H7 (cell line): Measurements from ENCODE around the gene SLC17A5. TPM values are rescaled to one million over a fixed set of nuclear protein-coding genes. Genes with fewer than 3 reads are reported as not detected.
"Not testable (repeated sequence)": the region's sequence is repeated elsewhere in the genome, so short reads cannot be mapped to it uniquely, and the experiment has no call there.

Experiments
- DNase-seq: peaks from one replicate; pipeline ENCODE4 v3.0.0; 2012
- H3K27me3 ChIP-seq: 2 replicates; pipeline ENCODE4 v1.6.0; 2011; ENCODE audit warnings: mild to moderate bottlenecking, low read length; ENCODE audit not compliant: control insufficient read depth, insufficient read depth
- H3K36me3 ChIP-seq: replicated peaks from 2 replicates; pipeline ENCODE4 v1.5.1; 2011; ENCODE audit warnings: low read length; ENCODE audit not compliant: control insufficient read depth, insufficient read depth
- H3K4me3 ChIP-seq: 2 replicates; pipeline ENCODE4 v1.5.1; 2011; ENCODE audit warnings: low read depth, mild to moderate bottlenecking, control low read depth, low read length, moderate library complexity; ENCODE audit not compliant: insufficient read depth
- total RNA-seq: library from RNA; depleted of rRNA; stranded (reverse); fragments of >200 nt; shearing (Covaris generic); gene quantifications from 2 replicates; pipeline ENCODE4 v1.2.3, GENCODE V29; 2014

SLC17A5 gene
- total RNA-seq, 1 experiment from 2014 or later: 12.2 TPM

DNA sequence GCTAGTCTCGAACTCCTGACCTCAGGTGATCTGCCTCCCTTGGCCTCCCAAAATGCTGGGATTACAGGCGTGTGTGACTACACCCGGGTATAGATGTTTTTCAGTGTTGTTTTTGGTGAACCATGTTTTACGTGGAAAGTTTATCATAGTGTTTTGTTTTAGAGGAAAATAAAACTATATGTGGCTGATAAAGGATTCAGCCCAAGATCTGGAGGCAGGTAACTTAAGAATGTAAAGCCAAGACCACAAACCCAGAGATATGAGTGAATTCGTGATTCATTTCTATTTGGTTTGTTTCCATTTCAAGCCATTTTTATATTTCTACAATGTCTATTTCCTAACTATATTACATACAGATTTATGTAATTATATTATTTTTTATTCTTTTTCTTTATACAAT, 26.1 kb upstream of the SLC17A5 start:
- not testable (repeated sequence) for H3K27me3 ChIP-seq

DNA sequence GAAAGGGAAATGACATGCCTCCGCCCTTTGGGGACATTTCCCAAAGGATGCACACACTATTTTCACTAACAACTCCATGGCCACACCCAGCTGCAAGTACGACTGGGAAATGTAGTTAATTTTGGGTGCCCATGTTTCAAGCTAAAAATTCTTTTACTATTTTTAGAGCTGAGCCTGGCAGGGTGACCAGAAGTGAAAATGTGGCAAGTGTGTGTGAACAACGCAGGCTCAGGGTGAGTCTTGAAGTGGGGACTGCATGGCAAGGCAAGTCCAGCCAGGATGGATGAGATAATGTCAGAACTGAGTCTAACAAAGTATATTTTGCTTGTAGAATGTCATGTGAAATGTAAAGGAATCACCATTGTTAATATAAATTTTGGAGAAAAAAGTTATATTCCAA, 25.2 kb upstream of the SLC17A5 start:
- Histone ChIP-seq H3K4me3 (no peak overlapping the region), H3K36me3 (no peaks in the 10 kb centered on the region), H3K27me3 (no peaks in the 10 kb centered on the region)
- DNase-seq: no peak

More for the DNA sequence above, 26.1 kb upstream of the SLC17A5 start:
- not testable (repeated sequence) for H3K4me3 ChIP-seq, DNase-seq, H3K36me3 ChIP-seq

DNA sequence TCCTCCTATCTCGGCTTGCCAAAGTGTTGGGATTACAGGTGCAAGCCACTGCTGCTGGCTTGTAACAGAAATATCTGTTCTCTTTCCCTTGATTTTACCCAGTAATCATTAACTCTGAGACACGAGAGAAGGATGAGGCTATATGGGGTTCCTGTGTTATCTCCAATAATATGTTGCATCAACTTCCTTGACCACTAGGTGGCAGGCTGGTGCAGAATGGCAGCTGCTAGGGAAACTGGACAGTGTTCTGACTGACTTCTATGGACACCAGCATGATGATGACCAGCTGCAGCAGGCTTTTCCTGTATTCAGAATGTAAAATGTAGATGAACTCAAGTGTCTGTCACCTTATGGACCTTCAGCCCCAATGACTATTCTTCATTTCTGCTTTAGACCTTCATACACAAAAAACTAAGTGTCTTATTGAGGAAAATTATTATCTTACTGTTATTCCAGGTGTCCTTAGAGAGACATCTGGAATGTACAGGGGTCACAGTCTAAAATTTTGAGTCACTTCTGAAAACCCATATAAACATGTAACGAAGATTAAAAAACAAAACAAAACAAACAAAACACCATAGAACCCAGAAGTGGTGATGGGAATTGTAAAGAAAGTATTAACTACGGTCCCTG, 21.8 kb upstream of the SLC17A5 start:
- H3K27me3 ChIP-seq: no peaks in the 10 kb centered on the region
- H3K36me3 ChIP-seq: no peaks in the 10 kb centered on the region
- no peak overlapping the region for H3K4me3 ChIP-seq
- peak; percentile 67 for DNase-seq

DNA sequence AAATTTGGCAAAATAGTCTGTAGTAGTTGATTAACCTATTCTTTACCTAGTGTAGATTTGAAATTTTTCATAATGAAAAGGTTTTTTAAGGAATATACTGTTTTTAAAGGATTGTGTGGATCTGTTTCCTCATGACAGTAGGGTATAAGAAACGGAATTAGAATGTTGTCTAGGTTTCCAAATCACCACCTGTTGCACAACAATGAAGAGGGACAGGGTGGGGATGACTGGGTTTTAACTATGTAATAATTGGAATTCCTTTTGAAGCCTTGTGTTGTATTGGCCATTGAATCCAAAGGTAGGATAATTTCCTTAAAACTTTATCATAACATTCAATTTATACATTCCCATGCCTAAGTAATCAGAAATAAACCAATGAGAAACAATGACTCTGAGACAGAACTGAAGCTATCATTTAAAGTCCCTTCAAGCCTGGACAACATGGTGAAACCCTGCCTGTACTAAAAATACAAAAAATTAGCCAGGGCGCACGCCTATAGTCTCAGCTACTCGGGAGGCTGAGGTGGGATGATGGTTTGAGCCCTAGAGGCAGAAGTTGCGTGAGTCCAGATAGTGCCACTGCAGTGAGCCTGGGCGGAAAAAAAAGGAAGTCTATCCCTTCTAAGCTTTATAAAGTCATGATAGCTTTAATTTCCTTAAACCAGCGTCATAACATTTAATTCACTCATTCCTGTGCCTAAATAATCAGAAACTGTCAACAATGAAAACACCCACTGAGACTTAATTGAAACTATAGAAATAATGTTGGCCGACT, 18.3 kb upstream of the SLC17A5 start:
- Histone ChIP-seq H3K4me3 (no peak overlapping the region), H3K27me3 (no peaks in the 10 kb centered on the region), H3K36me3 (no peaks in the 10 kb centered on the region)
- no peak for DNase-seq

DNA sequence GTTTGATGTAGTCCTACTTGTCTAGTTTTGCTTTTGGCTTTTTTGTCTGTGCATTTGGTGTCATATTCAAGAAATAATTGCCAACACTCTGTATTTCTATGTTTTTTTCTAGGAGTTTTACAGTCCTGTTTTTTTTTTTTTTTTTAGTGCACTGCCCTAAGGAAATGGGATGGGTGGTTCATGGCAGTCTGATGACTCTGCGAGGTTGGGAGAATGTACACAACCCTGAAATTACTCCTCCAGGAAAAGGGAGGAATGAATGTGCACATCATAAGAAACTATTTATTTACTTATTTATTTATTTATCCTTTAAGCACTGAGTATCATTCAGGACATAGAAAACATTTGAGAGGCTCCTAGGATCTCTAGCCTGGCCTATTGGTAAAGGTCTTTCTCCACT, 15.2 kb upstream of the SLC17A5 start:
- H3K4me3 ChIP-seq: no peak overlapping the region
- no peak for DNase-seq
- H3K27me3 ChIP-seq: no peaks in the 10 kb centered on the region
- no peaks in the 10 kb centered on the region for H3K36me3 ChIP-seq

GRCh38 chr6:73667798-73668197, 14.0 kb upstream of the SLC17A5 start:
- no peaks in the 10 kb centered on the region for H3K27me3 ChIP-seq
- no peak for DNase-seq
- H3K4me3 ChIP-seq: no peak overlapping the region
- no peaks in the 10 kb centered on the region for H3K36me3 ChIP-seq

DNA sequence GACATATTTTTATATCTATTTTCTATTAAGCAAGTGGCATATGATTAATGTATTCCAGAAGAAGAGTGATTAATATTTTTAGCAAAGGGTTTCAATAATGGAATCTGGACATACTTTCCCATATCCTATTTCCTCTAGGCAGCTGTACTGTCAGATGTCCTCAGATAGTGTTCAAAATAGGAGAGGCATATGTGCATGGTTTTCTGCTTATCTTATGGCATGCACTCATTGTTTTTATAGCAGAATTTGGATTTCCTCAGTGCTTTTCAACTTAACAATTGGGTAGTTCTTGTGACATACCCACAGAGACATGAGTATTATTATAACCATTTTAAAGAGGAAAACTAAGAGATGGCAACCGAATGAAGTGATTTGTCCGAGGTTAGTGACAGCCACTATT, 12.6 kb upstream of the SLC17A5 start:
- Histone ChIP-seq H3K36me3 (no peaks in the 10 kb centered on the region), H3K4me3 (no peak overlapping the region), H3K27me3 (no peaks in the 10 kb centered on the region)
- no peak for DNase-seq

GRCh38 chr6:73665686-73666319, 12.0 kb upstream of the SLC17A5 start:
- Histone ChIP-seq H3K4me3 (no peak overlapping the region), H3K36me3 (no peaks in the 10 kb centered on the region), H3K27me3 (no peaks in the 10 kb centered on the region)
- no peak for DNase-seq

GRCh38 chr6:73664701-73665100, 10.9 kb upstream of the SLC17A5 start:
- H3K27me3 ChIP-seq: no peaks in the 10 kb centered on the region
- DNase-seq: no peak

DNA sequence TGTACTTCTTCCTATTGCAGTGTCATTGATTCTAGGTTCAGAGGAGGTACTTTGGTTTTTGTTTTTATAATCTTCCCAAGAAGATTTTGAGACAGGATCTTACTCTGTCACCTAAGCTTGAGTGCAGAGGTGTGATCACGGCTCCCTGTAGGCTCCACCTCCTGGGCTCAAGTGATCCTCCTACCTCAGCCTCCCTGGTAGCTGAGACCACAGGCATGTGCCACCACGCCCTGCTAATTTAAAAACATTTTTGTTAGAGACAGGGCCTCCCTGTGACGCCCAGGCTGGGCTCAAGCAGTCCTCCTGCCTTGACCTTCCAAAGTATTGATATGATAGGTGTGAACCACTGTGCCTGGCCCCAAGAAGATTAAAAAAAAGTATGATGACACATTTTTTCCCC, 3.4 kb upstream of the SLC17A5 start:
- Histone ChIP-seq H3K36me3 (no peaks in the 10 kb centered on the region), H3K27me3 (no peaks in the 10 kb centered on the region), H3K4me3 (no peak overlapping the region)
- DNase-seq: no peak

More at GRCh38 chr6:73664701-73665100, 10.9 kb upstream of the SLC17A5 start:
- Histone ChIP-seq H3K36me3 (no peaks in the 10 kb centered on the region), H3K4me3 (no peak overlapping the region)

GRCh38 chr6:73656531-73657145, 2.8 kb upstream of the SLC17A5 start:
- Histone ChIP-seq H3K27me3 (no peaks in the 10 kb centered on the region), H3K36me3 (no peaks in the 10 kb centered on the region), H3K4me3 (no peak overlapping the region)
- DNase-seq: no peak

GRCh38 chr6:73655341-73655917, 1.6 kb upstream of the SLC17A5 start:
- Histone ChIP-seq H3K27me3 (no peaks in the 10 kb centered on the region), H3K36me3 (no peaks in the 10 kb centered on the region), H3K4me3 (no peak overlapping the region)
- no peak for DNase-seq

DNA sequence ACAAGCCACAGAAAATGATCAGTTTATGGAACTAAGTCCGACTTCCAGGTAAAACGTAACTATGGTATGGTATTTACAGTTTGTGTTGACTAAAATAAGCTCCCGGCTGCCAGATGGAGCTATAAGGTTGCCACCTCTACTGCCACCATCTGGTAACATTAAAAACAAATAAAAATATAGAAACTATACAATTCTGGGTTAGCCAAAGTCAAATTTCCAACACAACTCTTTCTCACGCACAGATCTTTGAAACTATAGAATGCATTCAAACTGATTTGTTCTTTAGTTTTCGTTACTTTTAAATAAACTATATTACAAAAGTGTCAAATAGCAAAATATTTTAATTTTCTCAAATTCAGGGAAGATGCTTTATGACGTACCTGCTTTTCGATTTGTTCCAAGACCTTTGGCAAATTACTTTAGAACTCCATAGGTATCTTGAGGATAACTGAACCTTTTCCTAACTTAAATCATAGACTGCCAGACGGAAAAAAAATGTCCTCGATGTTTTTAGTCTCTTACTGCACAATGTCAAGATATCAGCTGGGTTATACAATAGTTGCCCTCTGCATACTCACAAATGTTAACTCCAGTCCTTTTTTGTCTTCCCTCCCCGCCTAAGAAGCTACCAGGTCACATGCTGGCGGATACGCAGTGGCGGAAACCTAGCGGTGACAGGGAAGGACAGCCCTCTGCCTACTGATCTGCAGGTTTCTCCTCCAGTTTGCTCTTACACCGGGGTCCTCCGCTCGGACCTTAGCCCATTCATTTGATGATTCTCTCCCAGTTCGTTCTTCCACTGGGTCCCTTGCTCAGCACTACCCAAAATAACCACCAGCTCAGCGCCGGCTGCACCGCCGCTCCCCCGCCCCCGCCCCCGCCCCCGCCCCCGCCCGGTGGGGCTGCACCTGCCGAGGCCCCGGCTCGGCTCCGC, 888 bp downstream of the SLC17A5 start:
- Histone ChIP-seq H3K4me3 (peak overlapping the region; percentile 96), H3K36me3 (no peaks in the 10 kb centered on the region; the same call in 1 of the 2 replicates), H3K27me3 (no peaks in the 10 kb centered on the region)
- peak; percentile 89 for DNase-seq

GRCh38 chr6:73649783-73650182, 4.0 kb downstream of the SLC17A5 start:
- no peak for DNase-seq
- H3K4me3 ChIP-seq: no peak overlapping the region
- H3K27me3 ChIP-seq: no peaks in the 10 kb centered on the region
- no peaks in the 10 kb centered on the region; the same call in 1 of the 2 replicates for H3K36me3 ChIP-seq
